Measurements from ENCODE around the gene ZNF205. TPM values are rescaled to one million over a fixed set of nuclear protein-coding genes. Genes with fewer than 3 reads are reported as not detected.

Gene ZNF205
- total RNA-seq, 1 donor from 2014 or later: 16.7 TPM

- Mint-ChIP-seq H3K4me1 (peaks cover 16% of the 10 kb centered on the region), H3K4me3 (no peak overlapping the region), H3K9me3 (no peaks in the 10 kb centered on the region), H3K27me3 (ENCODE audit: low read depth) (peaks cover 20% of the 10 kb centered on the region), H3K36me3 (no peaks in the 10 kb centered on the region), H3K27ac (no peak overlapping the region)
- DNase-seq (ENCODE audit: low spot score in 2 of 2, unreplicated experiment in 2 of 2): no peak
- peak; percentile 33 for TF ChIP-seq CTCF (IDR thresholded peaks at IDR 0.05; ENCODE audit: unreplicated experiment)
These were observed 17.9 kb upstream of the ZNF205 start for GRCh38 chr16:3094289-3095027.

GRCh38 chr16:3095869-3096268, 16.5 kb upstream of the ZNF205 start:
- H3K9me3 Mint-ChIP-seq: no peaks in the 10 kb centered on the region
- peaks cover 20% of the 10 kb centered on the region for H3K4me1 Mint-ChIP-seq
- H3K4me3 Mint-ChIP-seq: no peak overlapping the region
- H3K27me3 Mint-ChIP-seq (ENCODE audit: low read depth): peaks cover 24% of the 10 kb centered on the region
- H3K27ac Mint-ChIP-seq: no peak overlapping the region
- H3K36me3 Mint-ChIP-seq: no peaks in the 10 kb centered on the region
- no peak for DNase-seq (ENCODE audit: low spot score in 2 of 2, unreplicated experiment in 2 of 2)
- TF ChIP-seq CTCF (IDR thresholded peaks at IDR 0.05; ENCODE audit: unreplicated experiment): no peak

- no peaks in the 10 kb centered on the region for H3K9me3 Mint-ChIP-seq
- peaks cover 28% of the 10 kb centered on the region for H3K27me3 Mint-ChIP-seq (ENCODE audit: low read depth)
- no peak for DNase-seq (ENCODE audit: low spot score in 2 of 2, unreplicated experiment in 2 of 2)
- H3K4me3 Mint-ChIP-seq: no peak overlapping the region
- no peak for TF ChIP-seq CTCF (IDR thresholded peaks at IDR 0.05; ENCODE audit: unreplicated experiment)
- no peaks in the 10 kb centered on the region for H3K36me3 Mint-ChIP-seq
- H3K4me1 Mint-ChIP-seq: peaks cover 20% of the 10 kb centered on the region
- no peak overlapping the region for H3K27ac Mint-ChIP-seq
These were observed 16.0 kb upstream of the ZNF205 start for GRCh38 chr16:3096362-3096761.

GRCh38 chr16:3097266-3097665, 15.1 kb upstream of the ZNF205 start:
- Mint-ChIP-seq H3K4me1 (peaks cover 20% of the 10 kb centered on the region), H3K4me3 (no peak overlapping the region), H3K36me3 (no peaks in the 10 kb centered on the region), H3K9me3 (no peaks in the 10 kb centered on the region), H3K27me3 (ENCODE audit: low read depth) (peaks cover 29% of the 10 kb centered on the region), H3K27ac (no peak overlapping the region)
- TF ChIP-seq CTCF (IDR thresholded peaks at IDR 0.05; ENCODE audit: unreplicated experiment): no peak
- DNase-seq (ENCODE audit: low spot score in 2 of 2, unreplicated experiment in 2 of 2): no peak

- H3K4me1 Mint-ChIP-seq: peaks cover 18% of the 10 kb centered on the region
- no peak for TF ChIP-seq CTCF (IDR thresholded peaks at IDR 0.05; ENCODE audit: unreplicated experiment)
- peaks cover 29% of the 10 kb centered on the region for H3K27me3 Mint-ChIP-seq (ENCODE audit: low read depth)
- no peaks in the 10 kb centered on the region for H3K9me3 Mint-ChIP-seq
- peak within 1 kb of the TSS; percentile 64 for H3K4me3 Mint-ChIP-seq
- no peak for DNase-seq (ENCODE audit: low spot score in 2 of 2, unreplicated experiment in 2 of 2)
- H3K27ac Mint-ChIP-seq: peak within 1 kb of the TSS; percentile 77
- no peaks in the 10 kb centered on the region for H3K36me3 Mint-ChIP-seq
These were observed 13.7 kb upstream of the ZNF205 start, which contains the start of gene ZSCAN10 for GRCh38 chr16:3098459-3099394. TSS of gene ZSCAN10 (minus strand) at chr16:3099294. CDS start at chr16:3092937, 6,357 bp downstream.
